HG02642 (cell line): Measurements from ENCODE around the gene RASSF3.
A peak's percentile ranks its signal among the peaks of the same experiment; 100 is the strongest.
"Not testable (repeated sequence)": the region's sequence is repeated elsewhere in the genome, so short reads cannot be mapped to it uniquely, and the experiment has no call there.

Experiments
- ATAC-seq: cut with Tn5 transposase; IDR thresholded peaks from one replicate; pipeline ENCODE4 v1.9.1; 2021; ENCODE audit warnings: mild to moderate bottlenecking; ENCODE audit not compliant: unreplicated experiment, poor library complexity

Gene RASSF3

DNA sequence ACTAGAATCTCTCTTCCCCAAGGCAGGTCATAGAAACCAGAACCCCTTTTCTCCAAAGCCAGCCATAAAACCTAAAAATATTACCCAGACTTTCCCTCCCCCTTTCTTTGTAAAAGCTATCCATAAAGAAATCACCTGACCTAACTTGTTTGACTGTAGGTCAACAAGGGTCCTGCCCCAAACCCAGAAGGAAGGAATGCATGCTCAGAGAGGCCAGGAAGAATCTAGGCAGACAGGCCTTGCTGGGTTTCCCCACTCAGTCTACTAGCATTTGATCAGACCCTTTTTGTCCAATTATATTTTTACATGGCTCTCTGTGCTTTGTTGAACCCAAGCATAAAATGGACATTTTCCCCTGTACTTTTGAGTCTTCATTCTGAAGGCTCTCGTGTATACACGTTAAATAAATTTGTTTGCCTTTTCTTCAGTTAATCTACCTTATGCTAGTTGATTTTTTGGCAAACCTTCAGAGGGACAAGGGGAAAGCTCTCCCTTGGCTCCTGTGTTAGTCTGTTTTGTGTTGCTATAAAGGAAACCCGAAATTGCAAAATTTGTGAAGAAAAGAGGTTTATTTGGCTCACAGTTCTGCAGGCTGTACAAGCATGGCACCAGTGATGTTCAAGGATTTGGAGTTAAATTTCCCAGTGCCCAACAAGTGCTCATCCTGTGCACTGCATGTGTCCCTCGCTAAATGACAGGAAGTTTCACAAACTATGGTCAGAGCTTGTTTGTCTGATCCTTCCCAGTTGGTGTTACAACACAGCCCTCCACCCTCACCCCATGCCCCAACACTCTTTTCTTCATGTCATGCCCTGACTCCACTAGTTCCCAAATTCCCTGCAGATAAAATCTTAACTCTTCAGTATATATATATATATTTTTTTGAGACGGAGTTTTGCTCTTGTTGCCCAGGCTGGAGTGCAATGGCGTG, 14.2 kb upstream of the RASSF3 start:
- ATAC-seq: no peak

DNA sequence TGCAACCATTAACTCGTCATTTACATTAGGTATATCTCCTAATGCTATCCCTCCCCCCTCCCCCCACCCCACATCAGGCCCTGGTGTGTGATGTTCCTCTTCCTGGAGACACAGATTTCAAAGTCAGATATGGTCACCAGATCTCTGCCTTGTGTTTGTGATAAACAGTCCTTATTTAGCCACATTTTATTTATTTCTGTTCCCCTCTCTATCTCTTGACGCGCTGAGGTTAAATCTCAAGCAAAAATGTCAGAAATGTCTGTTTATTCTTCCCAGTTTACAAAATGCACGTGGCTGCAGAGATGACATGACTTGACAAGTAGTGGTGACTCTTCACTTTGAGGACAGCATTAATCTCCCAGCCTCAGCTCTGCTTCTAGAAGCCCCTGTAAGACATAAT, 11.5 kb upstream of the RASSF3 start:
- no peak for ATAC-seq

DNA sequence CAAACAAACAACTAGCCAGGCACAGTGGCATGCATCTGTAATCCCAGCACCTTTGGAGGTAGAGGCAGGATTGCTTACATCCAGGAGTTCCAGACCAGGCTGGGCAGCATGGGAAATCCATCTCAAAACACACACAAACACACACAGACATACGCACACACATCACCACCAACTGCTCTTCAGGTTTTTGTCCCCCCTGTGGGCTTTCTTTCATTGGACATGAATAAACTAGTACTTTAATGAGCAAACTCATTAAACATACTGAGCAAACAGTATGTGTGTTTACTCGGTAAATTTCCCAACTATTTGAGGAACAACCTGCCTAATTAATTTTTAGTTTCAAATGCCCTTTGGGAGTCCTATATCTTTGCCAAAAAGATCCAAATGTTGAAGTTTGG, 10.1 kb upstream of the RASSF3 start:
- no peak for ATAC-seq

DNA sequence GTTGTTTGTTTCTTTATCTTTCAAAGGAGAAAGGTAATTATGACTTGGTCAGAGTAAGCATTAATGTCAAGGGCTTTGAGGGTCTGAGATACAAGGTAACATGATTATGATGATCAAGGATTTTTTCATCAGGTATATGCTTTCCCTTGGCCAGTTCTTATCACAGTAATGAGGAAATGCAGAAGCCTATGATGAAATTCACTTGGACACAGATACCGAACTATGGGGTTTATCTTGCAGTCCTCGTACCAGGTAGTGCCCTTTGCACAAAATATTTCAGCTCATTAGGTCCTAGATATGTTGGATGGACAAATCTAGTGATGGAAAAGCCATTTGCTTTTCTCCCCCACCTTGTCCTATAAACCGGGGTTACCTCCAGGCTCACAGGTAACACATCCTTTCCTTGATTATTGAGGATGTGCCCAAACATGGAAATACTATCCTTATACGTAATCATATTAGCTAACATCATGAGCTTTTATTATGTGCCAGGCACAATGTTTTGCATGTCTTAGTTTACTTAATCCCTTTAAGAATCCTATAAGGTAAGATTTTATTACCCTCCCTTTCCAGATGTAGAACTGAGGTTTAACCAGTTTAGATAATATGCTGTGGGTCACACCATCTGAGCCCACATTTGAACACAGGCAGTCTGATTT, 7.0 kb upstream of the RASSF3 start:
- no peak for ATAC-seq

DNA sequence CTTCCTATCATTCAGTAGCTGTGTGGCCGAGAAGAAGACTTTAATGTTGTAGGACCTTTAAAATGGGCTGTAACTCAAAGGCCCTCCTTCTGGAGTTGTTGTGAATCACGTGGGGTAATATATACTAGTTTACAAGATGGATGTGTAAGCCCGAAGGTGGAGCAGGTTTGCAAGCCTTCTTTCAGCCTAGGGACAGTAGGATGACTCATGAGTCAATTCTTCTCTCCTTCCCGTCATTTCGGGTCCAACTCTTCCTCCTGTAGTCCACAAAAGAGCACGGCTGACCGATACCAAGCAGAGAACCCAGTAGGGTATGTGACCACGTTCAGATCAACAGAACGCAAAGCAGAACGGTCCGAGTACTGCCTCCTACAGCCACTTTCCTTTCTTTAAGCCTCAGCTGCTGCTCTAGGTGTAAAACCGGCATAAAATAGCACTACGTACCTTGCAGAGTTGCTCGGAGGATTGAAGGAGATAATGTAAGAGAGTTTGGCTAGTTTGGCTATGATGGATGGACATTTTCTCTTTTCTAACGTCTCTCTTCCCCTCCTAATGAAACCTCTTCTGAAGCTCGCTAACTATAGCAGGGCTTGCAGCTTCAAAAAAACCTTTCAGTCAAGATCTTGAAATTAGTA, 1.3 kb upstream of the RASSF3 start:
- peak; percentile 21 for ATAC-seq

DNA sequence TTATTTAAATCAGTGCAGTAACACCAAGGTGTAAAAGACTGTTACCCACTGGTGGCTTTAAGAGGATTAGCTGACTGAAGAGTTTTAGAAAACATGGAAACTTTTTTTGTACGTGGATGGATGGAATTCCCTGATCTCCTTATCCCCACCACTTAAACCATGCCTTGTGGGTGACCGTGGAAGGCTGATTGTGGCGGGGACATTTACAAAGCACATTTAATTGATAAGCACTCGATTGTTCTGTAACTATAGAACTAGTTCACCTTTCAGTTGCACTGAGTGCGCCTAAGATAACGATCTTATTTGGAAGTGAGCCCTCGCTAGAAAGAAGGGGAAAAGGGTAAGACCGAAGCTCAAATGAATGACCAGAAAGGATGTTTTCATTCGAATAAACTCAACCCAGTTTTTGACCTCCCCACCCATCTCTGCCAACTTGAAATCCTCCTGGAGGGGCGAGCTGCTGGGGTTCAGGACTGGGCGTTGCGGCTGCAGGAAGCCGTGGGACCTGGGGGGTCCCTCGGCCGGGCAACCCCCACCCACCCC, 688 bp upstream of the RASSF3 start:
- ATAC-seq: no peak

DNA sequence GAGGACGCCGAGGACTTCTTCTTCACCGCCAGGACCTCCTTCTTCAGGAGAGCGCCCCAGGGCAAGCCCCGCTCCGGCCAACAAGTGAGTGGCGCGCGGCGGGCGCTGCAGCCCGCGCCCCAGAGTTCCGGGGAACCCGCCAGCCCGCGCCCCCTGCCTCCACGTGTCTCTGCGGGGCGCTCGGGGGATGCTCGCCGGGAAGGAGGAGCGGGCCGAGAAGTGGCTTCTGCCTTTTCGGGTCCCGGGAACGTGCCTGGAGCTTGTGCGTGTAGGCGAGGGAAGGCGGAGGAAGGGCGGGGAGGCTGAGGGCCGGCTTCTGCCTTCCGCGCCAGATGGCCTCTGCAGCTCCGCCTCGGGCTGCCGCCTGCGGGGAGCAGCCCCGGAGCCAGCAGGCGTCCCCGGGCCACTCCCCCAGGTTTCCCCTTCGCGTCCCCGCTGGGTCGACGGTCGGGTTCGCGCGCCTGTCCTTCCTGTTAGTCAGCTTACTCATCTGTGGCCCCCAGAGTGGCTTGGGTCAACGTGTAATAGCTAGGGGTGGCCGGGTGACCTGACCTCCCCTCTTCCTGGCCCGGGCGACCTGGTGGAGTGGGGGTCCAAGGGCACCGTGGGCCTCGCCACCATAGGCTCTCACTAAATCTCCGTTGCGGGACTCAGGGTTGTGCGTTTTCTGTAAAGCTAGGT, 505 bp downstream of the RASSF3 start:
- ATAC-seq: peak; percentile 60

DNA sequence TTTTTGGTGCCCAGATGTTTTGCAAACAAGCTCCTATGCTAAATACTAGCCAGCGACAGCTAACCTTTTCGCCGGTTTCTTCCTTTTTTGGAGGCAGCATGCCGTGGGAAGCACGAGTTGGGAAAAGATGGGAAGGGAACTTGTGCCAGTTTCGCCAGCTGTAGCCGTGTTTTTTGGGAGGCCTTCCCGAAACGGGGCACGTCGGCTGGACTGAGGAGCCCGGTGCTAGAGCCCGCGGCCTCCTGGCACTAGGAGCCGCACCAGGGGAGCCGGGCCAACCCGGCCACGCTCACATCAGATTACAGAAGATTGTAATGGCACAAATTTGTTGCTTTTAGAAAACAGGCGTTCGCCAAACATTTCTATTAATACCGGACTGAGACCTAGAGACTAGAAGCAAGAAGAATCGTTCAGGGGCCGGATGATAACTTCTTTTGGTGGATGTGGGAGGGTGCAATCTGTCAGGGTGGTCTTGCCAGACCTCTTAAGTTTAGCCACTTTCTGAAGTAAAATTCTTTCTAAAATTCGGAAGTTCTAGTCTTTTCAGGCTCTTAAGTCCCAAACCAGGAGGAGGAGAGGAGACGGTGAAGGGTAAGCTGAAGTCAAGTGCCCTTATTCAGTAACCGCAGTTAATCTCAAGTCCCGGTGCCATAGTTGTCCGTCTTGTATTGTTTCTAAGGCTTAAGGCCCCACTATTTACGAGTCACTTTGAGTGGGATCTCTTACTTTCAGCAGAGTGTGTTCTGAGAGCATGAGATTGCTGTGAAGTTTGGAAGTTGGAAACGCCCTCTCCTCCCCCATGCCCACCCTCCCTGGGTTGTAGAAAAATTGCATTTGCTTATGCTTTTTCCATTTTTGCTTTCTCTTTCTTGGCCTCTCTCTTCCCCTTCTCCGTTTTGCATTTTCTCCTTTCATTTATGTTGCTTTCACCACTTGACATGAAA, 1.3 kb downstream of the RASSF3 start:
- no peak for ATAC-seq

DNA sequence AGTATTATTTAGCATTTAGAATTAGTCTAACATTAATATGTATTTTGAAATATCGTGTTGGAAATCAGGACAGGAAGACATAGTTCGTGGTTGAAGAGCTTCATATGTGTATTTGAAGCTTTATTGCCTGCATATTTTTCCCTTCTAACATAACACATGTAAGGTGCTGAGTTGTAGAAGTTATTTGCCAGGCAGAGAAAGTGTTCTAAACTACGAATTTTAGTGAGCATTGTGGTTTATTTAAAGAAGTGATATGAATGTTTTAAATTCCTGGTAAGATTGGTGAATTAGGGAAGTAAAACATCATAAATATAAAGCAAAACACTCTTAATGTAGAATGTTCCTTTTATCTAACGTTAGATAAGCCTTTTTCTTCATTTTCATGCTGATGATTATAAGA, 2.5 kb downstream of the RASSF3 start:
- ATAC-seq: no peak

DNA sequence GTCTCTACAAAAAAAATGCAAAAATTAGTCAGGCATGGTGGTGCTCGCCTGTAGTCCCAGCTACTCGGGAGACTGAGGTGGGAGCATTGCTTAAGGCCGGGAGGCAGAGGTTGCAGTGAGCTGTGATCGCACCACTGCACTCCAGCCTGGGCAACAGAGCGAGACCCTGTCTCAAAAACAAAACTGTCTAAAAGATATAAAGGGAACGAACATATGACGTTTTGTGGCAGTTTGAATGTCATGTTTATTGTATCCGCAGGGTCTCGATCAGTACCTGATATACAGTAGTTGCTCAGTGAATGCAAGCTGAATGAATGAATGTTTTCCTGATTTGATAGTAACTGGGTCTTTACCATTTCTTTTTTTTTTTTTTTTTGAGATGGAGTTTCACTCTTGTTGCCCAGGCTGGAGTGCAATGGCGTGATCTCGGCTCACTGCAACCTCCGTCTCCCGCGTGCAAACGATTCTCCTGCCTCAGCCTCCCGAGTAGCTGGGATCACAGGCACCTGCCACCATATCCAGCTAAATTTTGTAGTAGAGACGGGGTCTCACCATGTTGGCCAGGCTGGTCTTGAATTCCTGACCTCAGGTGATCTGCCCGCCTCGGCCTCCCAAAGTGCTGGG, 3.6 kb downstream of the RASSF3 start:
- not testable (repeated sequence) for ATAC-seq

DNA sequence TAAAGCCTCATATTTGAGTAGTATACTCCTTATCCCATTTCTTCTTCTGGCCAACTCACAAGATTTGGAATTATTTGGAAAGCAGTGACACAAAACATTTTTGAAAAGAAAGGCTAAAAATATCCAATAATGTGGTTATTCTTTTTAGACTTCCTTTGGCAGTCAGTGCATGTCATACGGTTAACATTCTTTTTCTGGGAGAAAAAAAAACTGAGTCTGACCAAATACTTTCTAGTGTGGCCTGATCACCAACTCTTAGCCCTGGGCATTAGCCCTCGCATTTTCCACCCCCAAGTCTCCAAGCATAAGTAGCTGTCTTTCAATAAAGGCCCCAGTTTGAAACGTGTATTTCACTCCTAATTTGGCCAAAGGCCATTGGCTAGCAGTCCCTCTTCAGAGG, 5.9 kb downstream of the RASSF3 start:
- no peak for ATAC-seq

DNA sequence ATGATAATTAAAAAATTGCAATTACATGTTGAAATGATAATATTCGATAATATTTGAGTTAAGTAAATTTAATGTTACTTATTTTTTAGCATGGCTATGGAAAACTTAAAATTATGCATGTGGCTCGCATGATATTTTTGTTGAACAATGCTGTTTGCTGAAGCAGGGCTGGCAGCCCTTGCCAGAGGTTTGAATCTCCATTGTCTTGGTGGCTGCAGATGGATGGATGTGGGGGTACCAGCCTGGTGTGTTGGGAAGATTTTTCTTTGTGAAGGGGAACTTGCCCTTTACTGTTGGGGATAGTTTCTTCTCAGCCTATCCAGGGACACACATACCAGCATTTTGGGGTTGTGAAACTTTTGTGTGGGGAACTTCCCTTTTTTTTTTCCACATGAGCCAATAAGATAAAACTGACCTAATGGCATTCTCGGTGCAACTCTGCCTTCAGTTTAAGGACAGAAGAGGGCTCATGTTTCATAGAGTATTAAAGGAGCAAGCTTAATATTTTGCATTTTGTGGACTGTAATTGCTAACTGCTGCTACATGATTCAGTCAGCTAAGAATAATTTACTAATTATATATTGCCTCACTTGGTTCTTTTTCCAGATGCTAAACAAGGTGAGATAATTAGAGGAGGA, 8.8 kb downstream of the RASSF3 start:
- peak; percentile 51 for ATAC-seq

DNA sequence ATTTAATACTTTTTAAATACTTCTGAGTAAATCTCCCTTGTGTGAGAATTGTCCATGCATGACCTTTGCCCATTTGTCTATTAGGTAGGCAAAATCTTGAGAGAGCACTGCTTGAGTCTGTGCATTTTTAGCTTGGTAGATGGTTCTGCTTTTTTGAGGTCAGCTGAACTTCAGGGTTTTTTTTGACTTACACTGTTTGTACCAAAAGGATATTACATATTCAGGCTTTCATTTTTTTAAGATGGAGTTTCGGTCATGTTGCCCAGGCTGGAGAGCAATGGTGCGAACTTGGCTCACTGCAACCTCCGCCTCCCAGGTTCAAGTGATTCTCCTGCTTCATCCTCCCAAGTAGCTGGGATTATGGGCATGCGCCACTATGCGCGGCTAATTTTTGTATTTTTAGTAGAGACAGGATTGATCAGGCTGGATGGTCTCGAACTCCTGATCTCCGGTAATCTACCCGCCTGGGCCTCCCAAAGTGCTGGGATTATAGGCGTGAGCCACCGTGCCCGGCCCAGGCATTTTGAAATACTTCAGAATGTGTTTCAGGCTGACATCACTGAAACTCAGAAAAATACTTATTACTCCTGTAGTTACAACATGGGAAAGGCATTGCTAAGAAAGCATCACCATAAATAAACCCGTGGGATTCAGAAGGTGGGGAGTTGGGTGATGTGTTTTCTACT, 11.1 kb downstream of the RASSF3 start:
- peak; percentile 74 for ATAC-seq

DNA sequence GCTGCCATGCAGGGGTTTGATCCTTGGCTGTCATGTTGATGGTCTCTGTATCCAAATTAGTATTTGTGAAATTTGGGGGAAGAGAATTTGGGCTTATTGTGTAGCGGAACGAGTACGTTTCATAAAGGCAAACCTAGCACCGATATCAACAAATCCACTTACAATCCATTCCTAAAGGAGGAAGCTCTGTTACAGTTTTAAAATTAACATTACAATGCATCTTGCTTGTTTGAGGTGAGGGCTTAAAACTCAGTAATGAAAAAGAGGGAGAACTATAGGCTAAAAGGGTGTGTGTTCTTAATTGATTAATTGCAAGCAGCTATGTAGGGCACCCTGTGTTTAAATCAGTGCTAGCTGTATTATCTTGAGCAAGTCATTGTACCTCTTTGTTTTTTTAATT, 13.7 kb downstream of the RASSF3 start:
- no peak for ATAC-seq

DNA sequence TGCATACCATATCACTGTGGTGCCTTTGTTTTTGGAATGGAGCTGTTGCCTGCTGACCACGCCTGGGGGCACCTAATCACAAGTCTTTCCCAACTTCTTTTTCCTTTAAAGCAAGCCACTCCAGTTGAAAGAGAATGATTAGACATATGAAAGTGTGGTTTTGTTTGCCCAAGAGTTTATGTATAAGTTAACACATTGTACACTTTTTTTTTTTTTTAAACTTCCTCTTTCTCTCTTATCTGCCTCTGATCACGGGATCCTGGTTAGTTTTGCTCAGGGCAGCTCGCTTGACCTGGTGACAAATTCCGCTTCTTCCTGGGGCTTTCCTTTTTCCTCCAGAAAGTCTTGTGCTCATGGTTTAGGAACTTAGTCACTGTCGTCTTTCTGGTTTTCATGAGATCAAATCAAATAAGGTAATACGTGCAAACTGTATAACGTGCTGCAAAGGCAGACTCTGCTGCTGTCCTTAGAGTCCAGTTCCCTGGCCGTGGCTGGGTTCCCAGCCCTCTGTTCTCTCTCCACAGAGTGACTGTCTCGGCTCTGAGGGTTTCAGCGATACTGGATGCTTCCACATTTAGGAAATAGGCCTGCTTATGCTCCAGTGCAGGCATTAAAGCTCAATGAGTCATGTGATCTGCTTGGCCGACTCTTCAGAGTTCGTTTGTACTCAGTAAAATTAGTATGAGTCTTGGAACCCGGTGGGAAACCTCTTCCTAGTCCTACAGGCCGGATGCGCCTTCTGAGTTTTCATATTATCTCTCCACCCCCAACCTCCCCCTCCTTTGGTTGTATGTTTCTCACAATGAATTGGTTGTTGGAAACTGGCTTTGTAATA, 15.2 kb downstream of the RASSF3 start:
- ATAC-seq: peak; percentile 53

DNA sequence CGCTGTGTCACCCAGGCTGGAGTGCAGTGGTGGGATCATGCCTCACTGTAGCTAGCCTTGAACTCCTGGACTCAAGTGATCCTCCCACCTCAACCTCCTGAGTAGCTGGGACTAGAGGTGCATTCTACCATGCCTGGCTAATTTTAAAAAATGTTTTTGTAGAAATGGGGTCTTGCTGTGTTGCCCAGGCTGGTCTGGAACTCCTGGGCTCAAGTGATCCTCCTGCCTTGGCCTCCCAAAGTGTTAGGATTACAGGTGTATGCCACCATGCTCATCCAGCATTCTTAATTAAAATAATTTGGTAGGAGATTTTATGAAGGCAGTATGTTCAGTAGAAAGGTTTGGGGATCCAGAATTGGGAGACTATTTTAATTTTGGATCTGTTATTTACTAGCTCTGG, 16.3 kb downstream of the RASSF3 start:
- not testable (repeated sequence) for ATAC-seq

DNA sequence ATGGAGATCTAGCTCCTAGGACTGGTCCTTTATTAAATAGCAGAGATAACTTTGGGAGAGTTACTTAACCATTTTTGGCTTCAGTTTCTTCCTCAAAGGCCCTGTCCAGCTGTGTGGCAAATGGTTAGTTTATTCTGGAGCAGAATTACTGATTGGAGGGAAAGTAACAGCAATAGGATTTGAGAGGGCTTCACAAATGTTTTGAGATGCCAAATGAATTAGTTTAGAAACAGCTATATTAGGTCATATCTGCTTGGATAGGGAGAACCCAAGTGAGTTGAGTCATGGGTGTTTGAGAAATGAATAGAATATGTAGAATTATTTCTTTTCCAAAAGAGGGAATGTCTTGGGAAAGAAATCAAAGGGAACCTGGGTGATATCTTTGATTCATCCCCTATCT, 17.5 kb downstream of the RASSF3 start:
- ATAC-seq: no peak
